Measurements from ENCODE around the gene SMARCB1.

- TF ChIP-seq CTCF (IDR thresholded peaks at IDR 0.05) (no peak), EP300 (IDR thresholded peaks at IDR 0.05) (no peak), POLR2A (IDR thresholded peaks at IDR 0.05) (no peak)
Observed at GRCh38 chr22:23775779-23776375, 10.9 kb upstream of the SMARCB1 start.

Measured in tibial nerve (tissue), 4 donors.